Stimulated activated CD8-positive, alpha-beta memory T cell treated with anti-CD3 and anti-CD28 coated beads, Interleukin-7, amount 100 ng/mL, for 4 hours (primary cell): ENCODE measurements around the gene CHEK1.
"Not testable (repeated sequence)": the region's sequence is repeated elsewhere in the genome, so short reads cannot be mapped to it uniquely, and the experiment has no call there.

Experiments
- DNase-seq, 2 donors: peaks; one replicate each; pipeline ENCODE4 v3.0.0-alpha.2; 2020; ENCODE audit warnings: low read depth in 2 of 2

CHEK1 gene

GRCh38 chr11:125624756-125625213 is at the start of gene CHEK1:
CHEK1 (plus strand) TSS chr11:125625163; CDS start chr11:125626769, 1,606 bp downstream.
- no peak for DNase-seq

- not testable (repeated sequence) for DNase-seq
Observed at GRCh38 chr11:125577181-125577580, 47.8 kb upstream of the CHEK1 start.

- no peak for DNase-seq
Observed at GRCh38 chr11:125578783-125579182, 46.2 kb upstream of the CHEK1 start.

GRCh38 chr11:125579811-125580210 is 45.2 kb upstream of the CHEK1 start:
- DNase-seq, result no peak

DNA sequence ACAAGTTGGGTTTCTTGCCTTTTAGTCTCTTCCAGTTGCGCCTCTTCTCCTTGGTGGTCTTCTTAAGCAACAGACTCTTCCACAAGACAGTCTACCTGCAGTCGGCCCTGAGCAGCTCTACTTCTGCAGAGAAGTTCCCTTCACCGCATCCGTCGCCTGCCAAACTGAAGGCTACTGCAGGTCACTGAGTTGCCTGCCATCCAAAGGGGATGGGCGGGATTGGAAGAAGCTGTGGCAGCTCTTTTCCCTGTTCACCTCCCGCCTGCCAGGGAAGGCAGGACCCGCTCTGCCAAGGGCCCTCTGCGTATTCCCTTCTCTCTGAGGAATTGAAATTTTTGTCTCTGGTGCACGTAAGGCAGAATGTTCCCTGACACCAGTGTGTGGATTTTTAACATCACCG is 41.5 kb upstream of the CHEK1 start:
- no peak for DNase-seq

- DNase-seq, result no peak
Observed at GRCh38 chr11:125585487-125585886, 39.5 kb upstream of the CHEK1 start.

DNA sequence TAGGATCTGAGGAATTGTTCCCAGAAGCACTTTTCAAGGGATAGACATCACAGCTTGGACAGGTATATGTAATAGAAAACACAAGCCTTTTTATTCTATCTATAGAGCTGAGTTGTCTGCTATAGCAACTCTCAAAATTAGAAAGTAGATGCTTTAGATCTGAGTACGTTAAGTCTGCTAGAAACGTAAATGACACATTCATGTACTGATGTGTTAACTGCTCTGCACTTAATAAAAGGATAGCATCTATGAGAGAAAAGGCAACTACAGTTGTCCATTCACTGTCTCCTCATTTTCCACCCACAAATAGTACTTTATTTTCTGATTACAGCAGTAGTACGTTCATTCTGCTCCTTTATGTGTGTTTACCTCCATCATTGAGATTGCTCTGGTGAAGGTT is 38.3 kb upstream of the CHEK1 start:
- DNase-seq, result no peak

GRCh38 chr11:125587480-125587879 is 37.5 kb upstream of the CHEK1 start:
- DNase-seq, result no peak

DNA sequence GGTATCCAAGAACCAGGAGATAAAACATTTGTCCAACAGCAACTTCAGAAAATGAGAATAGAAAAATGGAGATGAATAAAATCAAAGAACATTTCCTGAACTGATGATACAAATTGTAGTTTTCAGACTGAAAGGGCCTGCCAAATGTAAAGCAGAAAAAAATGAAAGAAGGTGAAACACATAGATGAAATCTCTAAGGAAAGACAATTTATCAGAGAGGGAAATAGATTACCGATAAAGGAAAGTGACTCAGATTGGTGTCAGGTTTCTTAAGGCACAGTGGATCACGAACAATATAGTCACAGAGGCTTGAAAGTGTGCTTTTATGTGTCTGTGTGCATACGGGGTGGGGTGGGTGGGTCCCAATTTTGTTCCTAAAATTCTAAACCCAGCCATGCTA is 36.5 kb upstream of the CHEK1 start:
- no peak for DNase-seq

GRCh38 chr11:125591649-125592304 is 33.2 kb upstream of the CHEK1 start:
- DNase-seq, result peak; percentile 1 to 23

DNA sequence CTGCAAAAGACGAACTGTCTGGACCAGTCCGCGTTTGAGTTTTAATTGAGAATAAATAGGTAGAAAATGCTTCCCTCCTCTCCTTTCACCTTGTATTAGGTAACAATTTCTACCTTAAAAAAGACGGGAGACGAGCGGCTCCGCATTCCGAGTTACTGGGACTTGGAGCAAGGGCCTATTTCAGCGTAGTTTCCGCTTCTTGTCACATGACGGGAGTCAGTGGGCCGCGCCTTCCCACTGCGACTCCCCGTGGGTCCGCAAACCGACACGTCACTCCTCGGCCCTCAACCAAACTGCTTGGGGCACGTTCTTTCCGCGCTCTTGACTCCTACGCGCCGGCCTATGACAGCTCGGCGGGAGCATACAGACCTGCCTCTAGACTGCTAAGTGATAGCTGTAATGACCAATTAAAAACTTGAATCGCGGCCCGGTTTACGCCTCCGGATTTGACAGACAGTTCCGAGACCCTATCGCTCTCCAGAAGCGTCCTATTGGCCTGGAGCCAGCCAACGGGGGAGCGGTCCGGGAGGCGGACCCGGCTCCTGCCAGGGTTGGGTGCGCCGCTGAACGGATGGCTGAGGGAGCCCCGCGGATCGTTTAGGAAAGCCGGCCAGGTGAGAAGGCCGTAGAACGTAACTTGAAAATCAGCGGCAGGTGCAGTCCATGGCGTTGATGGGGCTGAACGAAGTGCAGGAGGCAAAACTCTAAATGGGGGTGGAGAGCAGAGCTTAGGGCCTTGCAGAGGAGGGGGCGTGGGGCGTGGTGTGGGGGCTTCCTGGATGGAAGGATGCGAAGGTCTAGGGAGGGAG is 32.5 kb upstream of the CHEK1 start, which contains the start of gene STT3A:
Gene STT3A, plus strand, starts transcription at position 548 of the 809 bp plus-strand sequence. CDS start 3,064 bp downstream, outside the sequence.
- peak; percentile 98 to 99 for DNase-seq

DNA sequence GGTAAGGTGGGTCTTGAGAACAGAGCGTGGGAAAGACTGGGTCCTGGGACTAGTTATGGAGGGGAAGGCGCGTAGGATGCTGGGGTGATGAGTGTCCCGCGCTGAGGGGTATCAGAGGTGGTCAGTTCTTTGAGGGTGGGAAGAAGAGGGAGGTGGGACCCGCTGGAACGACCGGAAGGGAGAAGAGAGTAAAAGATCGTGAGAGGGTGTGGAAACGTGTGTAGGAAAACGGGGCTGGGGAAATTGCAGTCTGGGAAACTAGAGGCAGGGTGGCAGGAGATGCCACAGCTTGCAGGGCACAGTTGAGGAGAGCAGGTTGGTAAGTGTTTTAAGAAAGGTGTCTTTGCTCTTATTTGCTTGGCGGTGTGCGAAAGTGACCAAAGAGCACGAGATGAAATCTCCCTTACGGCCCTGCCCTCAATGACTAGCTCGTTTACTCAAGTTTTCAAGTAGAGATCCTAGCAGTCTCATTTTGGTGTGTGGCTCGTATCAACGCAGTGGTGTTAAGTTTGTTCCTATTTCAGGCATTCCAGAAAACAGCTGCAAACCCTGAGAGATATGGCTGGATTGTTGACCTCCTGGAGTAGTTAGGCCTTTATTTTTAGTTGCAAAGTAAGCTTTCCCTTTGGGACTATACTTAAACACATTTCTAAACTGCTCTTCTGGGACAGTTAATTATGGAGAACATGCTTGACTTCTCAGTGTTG is 31.7 kb upstream of the CHEK1 start:
- DNase-seq, result no peak

DNA sequence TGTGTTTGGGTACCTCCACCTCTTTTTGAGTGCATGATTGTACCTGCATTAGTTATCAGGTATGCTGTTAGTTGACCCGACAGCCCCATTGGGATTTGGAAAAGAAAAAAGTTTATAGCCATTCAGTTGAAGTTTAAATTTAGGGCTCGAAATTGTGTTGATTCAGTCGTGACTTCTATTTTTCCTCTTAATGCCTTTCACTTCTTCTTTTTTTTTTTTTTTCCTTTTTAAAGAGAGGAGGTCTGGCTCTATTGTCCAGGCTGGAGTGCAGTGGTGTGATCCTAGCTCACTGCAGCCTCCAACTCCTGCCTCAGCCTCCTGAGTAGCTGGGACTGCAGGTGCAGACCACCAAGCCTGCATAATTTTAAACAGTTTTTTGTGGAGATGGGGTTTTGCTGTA is 30.0 kb upstream of the CHEK1 start:
- DNase-seq, result no peak

DNA sequence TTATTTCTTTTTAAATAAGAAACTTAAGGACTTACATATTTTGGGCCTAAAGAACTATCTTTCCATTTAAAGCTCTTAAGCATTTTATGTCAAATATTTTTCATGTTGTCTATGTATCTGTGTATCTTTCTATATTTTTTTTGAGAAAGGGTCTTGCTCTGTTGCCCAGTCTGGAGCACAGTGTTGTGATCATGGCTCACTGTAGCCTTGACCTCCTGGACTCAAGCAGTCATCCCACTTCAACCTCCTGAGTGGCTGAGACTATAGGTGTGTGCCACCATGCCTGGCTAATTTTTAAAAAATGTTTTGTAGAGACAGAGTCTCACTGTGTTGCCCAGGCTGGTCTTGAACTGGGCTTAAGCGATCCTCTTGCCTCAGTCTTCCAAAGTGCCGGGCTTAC is 24.3 kb upstream of the CHEK1 start:
- no peak for DNase-seq

DNA sequence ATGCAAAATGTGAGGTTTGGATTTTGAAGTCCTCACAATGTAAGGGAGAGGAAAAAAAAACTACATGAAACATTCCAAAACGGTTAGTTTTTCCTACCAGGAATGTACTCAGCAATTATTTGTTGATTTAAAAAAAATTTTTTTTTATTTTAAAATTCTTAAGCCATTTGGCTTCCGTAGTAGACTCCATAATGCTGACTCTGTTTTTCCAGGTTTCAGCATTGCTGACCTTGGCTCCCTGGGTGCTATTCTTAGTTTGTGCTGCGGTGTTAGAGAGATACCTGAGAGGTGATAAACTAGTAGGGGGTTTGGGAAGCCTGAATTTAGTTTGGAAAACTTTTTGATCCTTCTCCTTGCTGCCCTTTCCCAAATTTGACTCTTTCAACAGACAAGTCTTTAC is 21.8 kb upstream of the CHEK1 start:
- no peak for DNase-seq

DNA sequence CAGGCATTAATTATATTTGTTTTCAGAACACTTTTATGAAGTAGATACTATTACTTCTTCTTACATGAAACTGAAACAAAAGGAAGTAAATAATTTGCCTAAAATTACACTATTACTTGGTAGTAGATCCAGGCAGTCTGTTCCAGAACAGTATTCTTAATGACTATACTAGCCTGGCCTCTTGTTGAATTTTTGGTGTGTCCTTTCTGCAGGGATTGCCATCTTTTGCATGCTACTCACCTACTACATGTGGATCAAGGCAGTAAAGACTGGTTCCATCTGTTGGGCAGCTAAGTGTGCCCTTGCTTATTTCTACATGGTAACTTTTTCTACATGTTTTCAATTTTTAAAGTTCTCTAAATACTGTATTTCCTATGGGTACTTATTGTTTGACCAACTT is 19.5 kb upstream of the CHEK1 start:
- no peak for DNase-seq

GRCh38 chr11:125609545-125609944 is 15.4 kb upstream of the CHEK1 start:
- no peak for DNase-seq

DNA sequence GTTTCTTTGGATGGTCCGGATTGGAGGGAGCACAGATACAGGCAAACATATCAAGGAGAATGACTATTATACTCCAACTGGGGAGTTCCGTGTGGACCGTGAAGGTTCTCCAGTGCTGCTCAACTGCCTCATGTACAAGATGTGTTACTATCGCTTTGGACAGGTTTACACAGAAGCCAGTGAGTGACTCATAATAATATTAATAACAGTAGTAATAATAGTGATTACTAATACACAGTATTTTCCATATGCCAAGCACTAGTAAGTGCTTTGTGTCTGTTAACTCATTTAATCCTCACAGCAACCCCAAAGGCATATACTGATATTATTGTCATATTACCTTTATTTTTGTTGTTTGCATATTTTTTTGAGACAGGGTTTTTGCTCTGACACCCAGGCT is 6.6 kb upstream of the CHEK1 start:
- no peak for DNase-seq

DNA sequence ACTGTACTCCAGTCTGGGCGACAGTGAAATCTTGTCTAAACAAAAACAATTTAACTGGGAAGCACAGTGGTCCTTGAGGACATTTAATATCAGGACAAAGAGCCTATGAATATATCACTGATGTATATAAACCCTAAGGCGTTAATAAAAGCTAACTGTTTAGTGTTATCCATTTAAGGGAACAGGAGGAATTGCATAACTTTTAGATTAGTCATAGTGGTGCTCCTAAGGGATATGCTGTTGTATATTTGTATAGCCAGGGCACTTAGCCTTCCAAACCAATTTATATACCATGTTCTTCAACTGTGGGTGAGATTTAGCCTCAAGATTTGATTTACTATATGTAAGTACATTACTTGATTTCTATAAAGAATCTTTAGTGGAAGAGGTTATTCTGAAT is 3.0 kb upstream of the CHEK1 start:
- DNase-seq, result no peak

GRCh38 chr11:125623064-125623463 is 1.9 kb upstream of the CHEK1 start:
- no peak for DNase-seq

GRCh38 chr11:125625225-125625629 is 264 bp downstream of the CHEK1 start:
- DNase-seq, result no peak

DNA sequence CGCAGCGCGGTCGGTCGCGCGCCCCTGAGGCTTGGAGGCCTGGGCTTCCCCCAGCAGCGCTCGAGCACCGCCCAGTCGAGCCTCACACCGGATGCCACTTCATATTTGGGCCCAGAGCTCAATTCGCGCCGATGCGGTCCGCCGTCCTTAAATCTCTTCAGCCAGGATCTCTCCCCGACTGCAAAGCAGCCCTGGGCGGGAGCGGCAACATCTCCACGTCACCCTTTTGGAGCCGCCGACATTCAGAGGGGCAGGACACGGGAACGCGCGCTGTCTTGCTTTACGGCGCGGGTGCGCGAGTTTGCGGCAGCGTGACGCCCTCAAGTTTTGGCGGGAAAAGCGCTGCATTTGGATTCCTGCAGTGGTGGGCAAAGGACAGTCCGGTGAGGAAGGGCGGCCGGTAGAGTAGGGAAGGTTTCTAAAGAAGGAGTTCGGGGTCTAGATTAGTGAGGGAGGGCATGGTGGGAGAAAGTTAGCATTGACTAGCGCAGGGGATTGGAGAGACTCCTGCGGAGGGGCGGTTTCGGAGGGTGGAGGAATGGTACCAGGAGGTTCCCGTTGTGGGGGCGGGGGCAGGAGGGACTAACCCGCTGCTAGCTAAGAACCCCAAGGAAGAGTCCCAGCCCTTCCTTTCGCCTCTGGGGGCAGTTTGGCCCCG is 796 bp downstream of the CHEK1 start:
- DNase-seq, result peak; percentile 73 to 75
